GM18951 (cell line): ENCODE results near the gene CORO1A.
A peak's percentile ranks its signal among the peaks of the same experiment; 100 is the strongest.
"Not testable (repeated sequence)": the region's sequence is repeated elsewhere in the genome, so short reads cannot be mapped to it uniquely, and the experiment has no call there.

Experiments used
- POLR2A ChIP-seq: IDR thresholded peaks from 4 replicates; pipeline ENCODE4 v1.6.1; 2011; ENCODE audit warnings: mild to moderate bottlenecking; ENCODE audit not compliant: insufficient read length, insufficient read depth; ENCODE audit errors: extremely low read depth
- in situ Hi-C: fragments of 300-500 bp; cut with MboI; formaldehyde crosslinking; loops from one replicate; pipeline ENCODE4 v1.12.0; 2022; ENCODE audit warnings: low sequenced_read_pairs, mixed read lengths, inconsistent platforms; ENCODE audit not compliant: unreplicated experiment

The CORO1A gene

GRCh38 chr16:30184891-30185682, 1.7 kb downstream of the CORO1A start:
- in situ Hi-C loops = no loop called here
- no peak for TF ChIP-seq POLR2A

DNA sequence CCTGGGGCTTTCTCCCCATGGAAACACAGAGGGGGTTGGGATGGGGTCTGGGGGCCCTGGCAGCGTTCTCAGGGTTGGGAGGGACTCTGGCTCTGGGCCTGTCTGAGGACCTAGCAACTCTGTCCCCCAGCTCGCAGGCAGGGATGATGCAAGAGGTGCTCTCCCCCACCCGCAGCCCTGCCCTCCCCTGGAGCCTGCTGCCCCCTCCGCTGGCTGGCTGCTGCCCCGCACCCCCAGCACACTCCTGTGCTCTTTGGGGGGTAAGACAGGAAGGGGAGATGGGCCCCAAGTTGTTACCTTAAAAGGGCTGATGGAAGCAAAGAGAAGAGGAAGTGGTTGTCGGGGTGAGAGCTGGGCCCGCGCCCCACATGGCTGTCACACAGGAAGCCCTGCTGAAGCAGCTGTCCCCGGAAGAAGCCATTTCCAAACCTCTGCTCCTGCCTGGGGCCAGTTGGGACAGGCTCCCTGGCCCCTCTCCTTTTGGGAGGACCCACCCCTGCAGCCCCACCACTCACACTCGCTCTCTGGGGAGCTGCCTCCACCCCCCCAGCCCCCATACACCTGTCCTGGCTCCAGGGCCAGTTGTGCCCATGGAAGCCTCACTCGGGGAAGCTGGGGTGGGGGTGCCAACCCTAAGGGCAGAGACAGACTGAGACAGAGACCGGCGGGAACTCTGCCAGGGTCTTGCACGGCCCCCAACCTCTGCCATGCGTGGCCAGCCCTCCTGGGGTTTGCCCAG, 2.5 kb downstream of the CORO1A start:
- in situ Hi-C loops = no loop called here
- TF ChIP-seq POLR2A = peak; percentile 62

DNA sequence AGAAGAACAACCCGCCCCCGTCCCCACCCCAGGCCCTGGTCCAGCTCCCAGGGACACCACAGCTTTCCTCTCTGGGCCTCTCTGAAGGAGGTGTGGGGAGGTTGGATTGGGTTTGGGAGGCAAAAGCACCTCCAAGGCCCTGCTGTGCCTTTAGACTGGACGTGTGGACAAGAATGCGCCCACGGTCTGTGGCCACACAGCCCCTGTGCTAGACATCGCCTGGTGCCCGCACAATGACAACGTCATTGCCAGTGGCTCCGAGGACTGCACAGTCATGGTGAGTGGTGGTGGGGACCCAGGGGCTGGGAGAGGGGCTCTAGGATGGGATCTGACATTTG, 3.0 kb downstream of the CORO1A start:
- TF ChIP-seq POLR2A = no peak
- in situ Hi-C loops = no loop called here

DNA sequence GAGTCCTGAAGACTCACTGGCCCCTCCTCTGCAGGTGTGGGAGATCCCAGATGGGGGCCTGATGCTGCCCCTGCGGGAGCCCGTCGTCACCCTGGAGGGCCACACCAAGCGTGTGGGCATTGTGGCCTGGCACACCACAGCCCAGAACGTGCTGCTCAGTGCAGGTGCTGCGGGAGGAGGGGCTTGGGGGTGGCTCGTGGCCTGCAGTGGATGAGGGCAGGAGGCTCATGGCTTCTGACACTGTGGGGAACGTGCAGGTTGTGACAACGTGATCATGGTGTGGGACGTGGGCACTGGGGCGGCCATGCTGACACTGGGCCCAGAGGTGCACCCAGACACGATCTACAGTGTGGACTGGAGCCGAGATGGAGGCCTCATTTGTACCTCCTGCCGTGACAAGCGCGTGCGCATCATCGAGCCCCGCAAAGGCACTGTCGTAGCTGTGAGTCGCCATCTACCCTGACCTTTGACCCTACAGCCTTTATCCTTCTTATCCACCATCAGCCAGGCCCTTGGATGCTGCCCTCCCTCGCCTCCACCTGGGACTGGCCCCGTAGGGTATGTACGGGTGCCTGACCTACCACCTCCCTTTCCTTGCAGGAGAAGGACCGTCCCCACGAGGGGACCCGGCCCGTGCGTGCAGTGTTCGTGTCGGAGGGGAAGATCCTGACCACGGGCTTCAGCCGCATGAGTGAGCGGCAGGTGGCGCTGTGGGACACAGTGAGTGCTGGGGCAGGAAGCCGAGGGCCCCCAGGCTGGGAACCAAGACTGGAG, 3.6 kb downstream of the CORO1A start:
- in situ Hi-C loops = no loop called here
- peak; percentile 9 for TF ChIP-seq POLR2A

DNA sequence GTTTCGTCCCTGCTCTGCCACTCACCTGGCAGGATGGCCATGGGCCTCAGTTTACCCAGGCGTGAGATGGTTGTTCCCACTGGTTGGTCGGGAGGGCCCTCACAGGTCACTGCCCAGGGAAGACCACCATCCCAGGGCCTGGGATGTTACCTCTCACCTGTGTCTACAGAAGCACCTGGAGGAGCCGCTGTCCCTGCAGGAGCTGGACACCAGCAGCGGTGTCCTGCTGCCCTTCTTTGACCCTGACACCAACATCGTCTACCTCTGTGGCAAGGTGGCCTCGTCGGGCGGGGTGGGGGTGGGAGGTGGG, 4.1 kb downstream of the CORO1A start:
- in situ Hi-C loops = no loop called here
- no peak for TF ChIP-seq POLR2A

DNA sequence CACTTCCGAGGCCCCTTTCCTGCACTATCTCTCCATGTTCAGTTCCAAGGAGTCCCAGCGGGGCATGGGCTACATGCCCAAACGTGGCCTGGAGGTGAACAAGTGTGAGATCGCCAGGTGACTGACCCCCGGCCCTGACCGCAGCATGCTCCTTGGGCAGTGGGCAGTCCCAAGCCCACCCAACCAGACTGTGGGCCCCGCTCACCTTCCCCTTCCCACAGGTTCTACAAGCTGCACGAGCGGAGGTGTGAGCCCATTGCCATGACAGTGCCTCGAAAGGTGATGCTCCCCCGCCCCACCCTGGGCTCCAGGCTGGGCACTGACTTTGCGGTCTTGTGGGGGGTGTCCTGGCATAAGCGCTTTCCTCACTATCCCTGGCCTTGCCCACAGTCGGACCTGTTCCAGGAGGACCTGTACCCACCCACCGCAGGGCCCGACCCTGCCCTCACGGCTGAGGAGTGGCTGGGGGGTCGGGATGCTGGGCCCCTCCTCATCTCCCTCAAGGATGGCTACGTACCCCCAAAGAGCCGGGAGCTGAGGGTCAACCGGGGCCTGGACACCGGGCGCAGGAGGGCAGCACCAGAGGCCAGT, 4.7 kb downstream of the CORO1A start:
- in situ Hi-C loops = no loop called here
- TF ChIP-seq POLR2A = peak; percentile 18

- in situ Hi-C loops = not testable (repeated sequence)
These were observed 7.8 kb downstream of the CORO1A start for GRCh38 chr16:30191158-30191557.

DNA sequence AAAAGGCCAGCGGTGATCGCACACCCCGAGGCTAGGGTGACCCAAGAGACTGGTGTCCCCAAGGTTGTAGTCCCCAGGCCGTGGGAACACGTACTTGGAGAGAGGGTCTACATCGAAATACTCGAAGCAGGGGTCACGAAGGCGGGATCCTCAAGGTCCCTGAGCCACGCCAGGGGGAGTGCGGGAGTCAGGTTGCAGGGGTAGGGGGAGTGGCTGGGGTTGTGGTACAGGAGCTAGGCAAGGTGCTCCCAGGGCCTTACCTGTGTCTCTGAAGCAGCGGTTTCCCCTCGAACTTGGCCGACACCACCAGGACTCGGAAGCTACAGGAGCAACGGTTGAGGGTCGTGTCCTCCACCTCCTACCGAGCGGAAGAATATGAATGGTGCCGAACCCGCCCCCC, 9.7 kb downstream of the CORO1A start:
- in situ Hi-C loops = not testable (repeated sequence)

DNA sequence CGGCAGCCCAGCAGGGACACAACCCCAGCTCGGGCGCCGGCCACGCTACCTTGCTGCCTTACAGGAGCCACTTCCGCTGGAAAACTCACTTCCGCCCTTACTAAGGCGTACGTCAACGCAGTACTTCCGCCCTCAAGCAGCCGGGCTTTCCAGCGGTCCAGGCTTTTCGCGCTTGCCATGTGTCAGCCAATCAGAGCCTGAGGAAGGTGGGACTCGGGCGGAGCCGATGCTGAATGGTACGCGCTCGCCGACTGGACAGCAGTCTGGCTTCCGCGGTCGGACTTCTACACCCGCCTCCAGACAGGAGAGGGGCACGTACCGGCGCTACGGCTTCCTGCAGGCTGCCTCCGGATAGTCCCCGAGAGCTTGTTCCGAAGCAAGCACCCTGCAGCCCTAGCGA, 10.2 kb downstream of the CORO1A start, which contains the start of the genes BOLA2B and SLX1A:
Gene BOLA2B, minus strand, starts transcription at position 52 of the 400 bp plus-strand sequence. CDS start 71 bp downstream, outside the sequence.
Gene SLX1A, plus strand, starts transcription at position 261 of the 400 bp plus-strand sequence. CDS start 210 bp downstream, outside the sequence.
- in situ Hi-C loops = not testable (repeated sequence)

DNA sequence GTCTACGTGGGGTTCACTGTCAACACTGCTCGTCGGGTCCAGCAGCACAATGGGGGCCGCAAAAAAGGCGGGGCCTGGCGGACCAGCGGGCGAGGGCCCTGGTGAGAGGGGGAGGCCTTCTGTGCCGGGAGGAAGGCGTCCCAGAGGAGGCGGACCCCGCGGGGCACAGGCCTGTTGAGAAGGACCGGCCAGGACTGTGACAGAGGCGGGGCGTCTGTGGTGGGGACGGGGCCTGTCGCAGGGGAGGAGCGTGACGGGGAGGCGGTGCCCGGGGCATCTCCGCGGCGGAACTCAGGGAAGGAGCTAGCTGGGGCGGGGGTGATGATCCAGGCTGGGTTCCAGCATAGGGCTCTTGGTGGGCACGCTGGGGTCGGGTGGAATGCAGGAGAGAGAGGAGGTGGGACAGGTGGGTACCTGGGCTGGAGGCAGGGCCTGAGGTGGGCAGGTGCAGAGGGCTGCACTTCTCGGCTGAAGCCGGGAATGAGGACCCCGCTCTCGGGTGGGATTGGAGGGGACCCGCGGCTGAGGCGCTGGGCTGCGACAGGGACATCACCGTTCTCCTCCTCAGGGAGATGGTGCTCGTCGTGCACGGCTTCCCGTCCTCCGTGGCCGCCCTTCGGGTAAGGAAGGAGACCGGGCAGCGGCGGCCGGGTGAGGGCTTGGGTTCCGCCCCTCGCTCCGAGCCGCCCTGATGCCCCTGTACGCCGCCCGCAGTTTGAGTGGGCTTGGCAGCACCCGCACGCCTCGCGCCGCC, 10.9 kb downstream of the CORO1A start:
- in situ Hi-C loops = not testable (repeated sequence)

GRCh38 chr16:30197001-30197400, 13.6 kb downstream of the CORO1A start:
- in situ Hi-C loops = not testable (repeated sequence)

DNA sequence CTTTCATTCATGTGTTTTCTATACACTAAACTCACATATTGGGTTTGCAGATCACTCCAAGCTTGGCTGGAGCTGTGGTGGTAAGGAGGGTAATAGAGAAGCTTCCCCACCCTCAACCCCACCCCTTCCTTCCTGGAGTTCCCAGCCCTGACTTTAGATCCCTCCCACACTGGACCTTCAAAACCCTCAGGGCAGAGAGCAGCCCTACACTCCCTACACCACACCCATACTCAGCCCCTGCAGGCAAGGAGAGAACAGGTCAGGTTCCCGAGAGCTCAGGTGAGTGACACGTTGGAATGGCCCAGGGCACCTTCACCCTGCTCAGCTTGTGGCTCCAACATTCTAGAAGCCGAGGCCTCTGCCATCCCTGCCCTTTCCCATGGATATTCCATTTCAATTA, 15.6 kb downstream of the CORO1A start, which contains the start of gene SULT1A3:
Gene SULT1A3, plus strand, starts transcription at position 207 of the 400 bp plus-strand sequence. CDS start 1,474 bp downstream, outside the sequence.
- in situ Hi-C loops = not testable (repeated sequence)

GRCh38 chr16:30199608-30200343, 16.4 kb downstream of the CORO1A start:
- in situ Hi-C loops = loop anchor here (25.0 kb wide), 1 partner anchor 213 kb away; the partner anchor contains the start of gene ZNF771

- in situ Hi-C loops = loop anchor here (25.0 kb wide), 1 partner anchor 207 kb away; the partner anchor contains the start of gene ZNF771
These were observed 22.3 kb downstream of the CORO1A start for GRCh38 chr16:30205541-30206236.

DNA sequence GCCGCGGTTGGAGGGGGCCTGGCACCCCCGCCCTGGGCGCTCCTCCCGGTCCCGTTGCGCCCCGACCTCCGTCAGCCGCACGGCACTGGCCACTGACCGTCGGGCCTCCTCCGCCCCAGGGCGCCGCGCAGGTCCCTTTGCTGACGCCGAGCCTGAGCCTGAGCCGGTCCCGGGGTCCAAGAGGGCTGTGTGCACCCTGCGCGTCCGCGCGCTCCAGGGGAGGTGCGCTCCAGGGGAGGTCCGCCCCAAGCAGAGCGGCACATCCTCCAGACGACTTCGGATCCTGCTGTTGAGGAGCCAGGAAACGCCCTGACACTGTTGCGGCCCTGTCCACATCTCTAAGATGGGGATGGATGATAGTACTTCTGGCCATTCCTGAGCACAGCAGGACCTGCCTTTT, 22.9 kb downstream of the CORO1A start:
- in situ Hi-C loops = loop anchor here (25.0 kb wide), 1 partner anchor 206 kb away; the partner anchor contains the start of gene ZNF771

GRCh38 chr16:30207063-30207704, 23.8 kb downstream of the CORO1A start:
- in situ Hi-C loops = loop anchor here (25.0 kb wide), 1 partner anchor 205 kb away; the partner anchor contains the start of gene ZNF771
